Immature natural killer cell (primary cell): ENCODE data around the gene RELN. TPM values are rescaled to one million over a fixed set of nuclear protein-coding genes. Genes with fewer than 3 reads are reported as not detected.
"Not testable (repeated sequence)": the region's sequence is repeated elsewhere in the genome, so short reads cannot be mapped to it uniquely, and the experiment has no call there.

Experiments used
- DNase-seq, 3 donors: peaks; one replicate each; pipeline ENCODE4 v3.0.0; 2022; ENCODE audit warnings: mixed read lengths in 1 of 3
- H3K27ac Mint-ChIP-seq, 6 donors: one replicate each; pipeline ENCODE4 v1.8.0; 2020; ENCODE audit warnings: mixed read lengths in 6 of 6, mild to moderate bottlenecking in 5 of 6, inconsistent platforms in 4 of 6, moderate library complexity in 3 of 6
- H3K27me3 Mint-ChIP-seq, 3 donors: one replicate each; pipeline ENCODE4 v1.8.0; 2020 to 2021; ENCODE audit warnings: low read depth in 3 of 3, mild to moderate bottlenecking in 3 of 3, mixed read lengths in 3 of 3, moderate library complexity in 3 of 3, inconsistent platforms in 1 of 3
- H3K36me3 Mint-ChIP-seq, 3 donors: one replicate each; pipeline ENCODE4 v1.8.0; 2020; ENCODE audit warnings: mixed read lengths in 3 of 3, inconsistent platforms in 2 of 3, mild to moderate bottlenecking in 2 of 3
- H3K4me1 Mint-ChIP-seq, 2 donors: one replicate each; pipeline ENCODE4 v1.8.0; 2020; ENCODE audit warnings: inconsistent platforms in 2 of 2, mild to moderate bottlenecking in 2 of 2, mixed read lengths in 2 of 2, moderate library complexity in 1 of 2
- H3K4me3 Mint-ChIP-seq, 5 donors: one replicate each; pipeline ENCODE4 v1.8.0; 2020; ENCODE audit warnings: mild to moderate bottlenecking in 5 of 5, mixed read lengths in 5 of 5, inconsistent platforms in 3 of 5, moderate library complexity in 3 of 5
- H3K9me3 Mint-ChIP-seq, 6 donors: one replicate each; pipeline ENCODE4 v1.8.0; 2020; ENCODE audit warnings: mild to moderate bottlenecking in 6 of 6, mixed read lengths in 6 of 6, inconsistent platforms in 4 of 6, moderate library complexity in 3 of 6
- polyA plus RNA-seq, 3 donors: library from polyadenylated mRNA; unstranded; fragments of 300-500 nt; fragmentation: Illumina TruSeq; gene quantifications; one replicate each; pipeline ENCODE4 v1.2.3, GENCODE V29; 2021

RELN gene
- polyA plus RNA-seq, result not detected

GRCh38 chr7:103989200-103989784 is at the start of gene RELN:
Gene RELN, minus strand, starts transcription at chr7:103989658. Its CDS starts 302 bp downstream, at chr7:103989356.
- H3K27me3 Mint-ChIP-seq, result peaks cover 9 to 17% (median 12%) of the 10 kb centered on the region in 3 donors

GRCh38 chr7:104038136-104038535 is 48.7 kb upstream of the RELN start:
- Mint-ChIP-seq H3K4me3 (no peak overlapping the region), H3K4me1 (no peaks in the 10 kb centered on the region), H3K9me3 (peaks cover 0 to 8% (median under 1%) of the 10 kb centered on the region in 6 donors), H3K27me3 (peaks cover 0 to 4% (median 4%) of the 10 kb centered on the region in 3 donors), H3K36me3 (no peaks in the 10 kb centered on the region), H3K27ac (no peak overlapping the region)
- DNase-seq, result no peak

More at GRCh38 chr7:103989200-103989784, at the start of gene RELN:
- Mint-ChIP-seq H3K36me3 (peaks cover 0 to 3% (median 0%) of the 10 kb centered on the region in 3 donors), H3K4me3 (peak within 1 kb of the TSS in 2 of 5 donors; percentile 23 to 56), H3K27ac (no peak within 1 kb of the TSS), H3K4me1 (peaks cover 0 to 3% of the 10 kb centered on the region in 2 donors), H3K9me3 (peaks cover 0 to 6% (median under 1%) of the 10 kb centered on the region in 6 donors)
- DNase-seq, result no peak

- DNase-seq, H3K4me1 Mint-ChIP-seq, H3K27ac Mint-ChIP-seq, H3K27me3 Mint-ChIP-seq, H3K4me3 Mint-ChIP-seq, H3K9me3 Mint-ChIP-seq, H3K36me3 Mint-ChIP-seq: not testable (repeated sequence)
Measured at GRCh38 chr7:104036889-104037288, 47.4 kb upstream of the RELN start.

GRCh38 chr7:104035351-104035750 is 45.9 kb upstream of the RELN start:
- Mint-ChIP-seq H3K36me3 (no peaks in the 10 kb centered on the region), H3K27ac (no peak overlapping the region), H3K4me1 (no peaks in the 10 kb centered on the region), H3K4me3 (no peak overlapping the region), H3K27me3 (peaks cover 0 to 3% (median 2%) of the 10 kb centered on the region in 3 donors), H3K9me3 (peaks cover 0 to 8% (median 4%) of the 10 kb centered on the region in 6 donors)
- no peak for DNase-seq

- no peaks in the 10 kb centered on the region for H3K36me3 Mint-ChIP-seq
- peaks cover 0 to 8% (median 4%) of the 10 kb centered on the region in 6 donors for H3K9me3 Mint-ChIP-seq
- peaks cover 0 to 3% (median under 1%) of the 10 kb centered on the region in 3 donors for H3K27me3 Mint-ChIP-seq
- H3K4me3 Mint-ChIP-seq, result no peak overlapping the region
- DNase-seq, result no peak
- H3K4me1 Mint-ChIP-seq, result no peaks in the 10 kb centered on the region
- no peak overlapping the region for H3K27ac Mint-ChIP-seq
Measured at GRCh38 chr7:104034679-104035078, 45.2 kb upstream of the RELN start.

GRCh38 chr7:104033837-104034236 is 44.4 kb upstream of the RELN start:
- peaks cover 0 to 3% (median 0%) of the 10 kb centered on the region in 3 donors for H3K27me3 Mint-ChIP-seq
- peaks cover 0 to 8% (median 4%) of the 10 kb centered on the region in 6 donors for H3K9me3 Mint-ChIP-seq
- H3K27ac Mint-ChIP-seq, result no peak overlapping the region
- no peaks in the 10 kb centered on the region for H3K4me1 Mint-ChIP-seq
- no peak overlapping the region for H3K4me3 Mint-ChIP-seq
- DNase-seq, result no peak
- no peaks in the 10 kb centered on the region for H3K36me3 Mint-ChIP-seq

- Mint-ChIP-seq H3K4me1 (no peaks in the 10 kb centered on the region), H3K27ac (no peak overlapping the region), H3K4me3 (no peak overlapping the region), H3K27me3 (peaks cover 0 to 3% (median 0%) of the 10 kb centered on the region in 3 donors), H3K9me3 (peaks cover 0 to 8% (median 4%) of the 10 kb centered on the region in 6 donors), H3K36me3 (no peaks in the 10 kb centered on the region)
- DNase-seq, result no peak
Measured at GRCh38 chr7:104032486-104032885, 43.0 kb upstream of the RELN start.

GRCh38 chr7:104029765-104030164 is 40.3 kb upstream of the RELN start:
- Mint-ChIP-seq H3K36me3 (no peaks in the 10 kb centered on the region), H3K4me1 (no peaks in the 10 kb centered on the region), H3K9me3 (peaks cover 0 to 6% (median 3%) of the 10 kb centered on the region in 6 donors), H3K27ac (no peak overlapping the region), H3K4me3 (no peak overlapping the region), H3K27me3 (peaks cover 0 to 2% (median 0%) of the 10 kb centered on the region in 3 donors)
- DNase-seq, result no peak

GRCh38 chr7:104024632-104025031 is 35.2 kb upstream of the RELN start:
- Mint-ChIP-seq H3K27me3 (peaks cover 2 to 3% (median 2%) of the 10 kb centered on the region in 3 donors), H3K4me3 (no peak overlapping the region), H3K27ac (no peak overlapping the region), H3K9me3 (peaks cover 0 to 5% (median 0%) of the 10 kb centered on the region in 6 donors), H3K4me1 (no peaks in the 10 kb centered on the region), H3K36me3 (no peaks in the 10 kb centered on the region)
- DNase-seq, result no peak

- Mint-ChIP-seq H3K27ac (no peak overlapping the region), H3K36me3 (no peaks in the 10 kb centered on the region), H3K9me3 (peaks cover 0 to 5% (median 0%) of the 10 kb centered on the region in 6 donors), H3K4me3 (no peak overlapping the region), H3K27me3 (peaks cover 2 to 3% (median 2%) of the 10 kb centered on the region in 3 donors), H3K4me1 (no peaks in the 10 kb centered on the region)
- no peak for DNase-seq
Measured at GRCh38 chr7:104023100-104023499, 33.6 kb upstream of the RELN start.

GRCh38 chr7:104018425-104018824 is 29.0 kb upstream of the RELN start:
- Mint-ChIP-seq H3K4me1 (no peaks in the 10 kb centered on the region), H3K4me3 (no peak overlapping the region), H3K9me3 (peaks cover 0 to 7% (median 0%) of the 10 kb centered on the region in 6 donors), H3K27ac (no peak overlapping the region), H3K27me3 (peaks cover 0 to 2% (median 1%) of the 10 kb centered on the region in 3 donors), H3K36me3 (no peaks in the 10 kb centered on the region)
- DNase-seq, result no peak

- Mint-ChIP-seq H3K4me3 (no peak overlapping the region), H3K27ac (no peak overlapping the region), H3K9me3 (peaks cover 0 to 8% (median 0%) of the 10 kb centered on the region in 6 donors), H3K27me3 (peaks cover 1 to 3% (median 2%) of the 10 kb centered on the region in 3 donors), H3K36me3 (no peaks in the 10 kb centered on the region), H3K4me1 (no peaks in the 10 kb centered on the region)
- DNase-seq, result no peak
Measured at GRCh38 chr7:104017001-104017400, 27.5 kb upstream of the RELN start.

- Mint-ChIP-seq H3K4me1 (no peaks in the 10 kb centered on the region), H3K27ac (no peak overlapping the region), H3K9me3 (peaks cover 0 to 7% (median 0%) of the 10 kb centered on the region in 6 donors), H3K36me3 (no peaks in the 10 kb centered on the region), H3K4me3 (no peak overlapping the region), H3K27me3 (peaks cover 0 to 3% (median 1%) of the 10 kb centered on the region in 3 donors)
- no peak for DNase-seq
Measured at GRCh38 chr7:104012835-104013234, 23.4 kb upstream of the RELN start.

GRCh38 chr7:104011829-104012228 is 22.4 kb upstream of the RELN start:
- no peaks in the 10 kb centered on the region for H3K4me1 Mint-ChIP-seq
- peaks cover 0 to 3% (median 1%) of the 10 kb centered on the region in 3 donors for H3K27me3 Mint-ChIP-seq
- peaks cover 0 to 9% (median 0%) of the 10 kb centered on the region in 6 donors for H3K9me3 Mint-ChIP-seq
- no peak for DNase-seq
- no peaks in the 10 kb centered on the region for H3K36me3 Mint-ChIP-seq
- H3K4me3 Mint-ChIP-seq, result no peak overlapping the region
- no peak overlapping the region for H3K27ac Mint-ChIP-seq
